GM21717 (cell line): ENCODE results near the gene MFAP4.

Experiments
- ATAC-seq: cut with Tn5 transposase; IDR thresholded peaks from one replicate; pipeline ENCODE4 v1.9.1; 2021; ENCODE audit warnings: mild to moderate bottlenecking, moderate library complexity; ENCODE audit not compliant: unreplicated experiment

The MFAP4 gene

GRCh38 chr17:19336938-19337711 lies 49.9 kb downstream of the MFAP4 start:
- no peak for ATAC-seq

- ATAC-seq: no peak
Observed at GRCh38 chr17:19335951-19336631, 50.9 kb downstream of the MFAP4 start.

- no peak for ATAC-seq
Observed at GRCh38 chr17:19334331-19334730, 52.7 kb downstream of the MFAP4 start.

- no peak for ATAC-seq
Observed at GRCh38 chr17:19333736-19334290, 53.2 kb downstream of the MFAP4 start.
